AG09319 (cell line): ENCODE data around the gene DDX52.
"Not testable (repeated sequence)": the region's sequence is repeated elsewhere in the genome, so short reads cannot be mapped to it uniquely, and the experiment has no call there.

ENCODE experiments used
- DNase-seq: peaks from one replicate; pipeline ENCODE4 v3.0.0-alpha.2; 2010; ENCODE audit warnings: low read depth; ENCODE audit errors: extremely low read depth
- CTCF ChIP-seq: IDR thresholded peaks from 2 replicates; pipeline ENCODE4 v1.5.1; 2011; ENCODE audit warnings: low read depth, mild to moderate bottlenecking, inconsistent platforms, low read length, moderate library complexity

DDX52 gene

GRCh38 chr17:37614391-37614790, 28.9 kb downstream of the DDX52 start:
- no peak for TF ChIP-seq CTCF
- peak; percentile 20 for DNase-seq

GRCh38 chr17:37610971-37611370, 32.3 kb downstream of the DDX52 start:
- no peak for DNase-seq
- TF ChIP-seq CTCF = no peak

GRCh38 chr17:37610041-37610420, 33.2 kb downstream of the DDX52 start:
- DNase-seq = not testable (repeated sequence)

GRCh38 chr17:37609170-37610040, 33.8 kb downstream of the DDX52 start, which contains the start of gene SYNRG:
Gene SYNRG (minus strand): TSS chr17:37609418. CDS start chr17:37609355, 63 bp downstream.
- DNase-seq = peak; percentile 89
- TF ChIP-seq CTCF = peak; percentile 34

- DNase-seq = no peak
- TF ChIP-seq CTCF = no peak
These were observed 34.7 kb downstream of the DDX52 start for GRCh38 chr17:37608351-37609169.

- DNase-seq = no peak
- no peak for TF ChIP-seq CTCF
These were observed 35.5 kb downstream of the DDX52 start for GRCh38 chr17:37607637-37608331.

- no peak for TF ChIP-seq CTCF
- no peak for DNase-seq
These were observed 37.3 kb downstream of the DDX52 start for GRCh38 chr17:37605813-37606505.
